Vagina (tissue), 2 donors: ENCODE data around the gene ZNRF2.

ENCODE experiments used
- POLR2A ChIP-seq, 2 donors: fragments of 450-650 bp; IDR thresholded peaks; one replicate each; pipeline ENCODE4 v1.6.1; 2017; ENCODE audit warnings: antibody characterized with exemption in 2 of 2, mild to moderate bottlenecking in 2 of 2, moderate library complexity in 2 of 2
- TF ChIP-seq, protein P1 (sequence below), 3 experiments: fragments of 450-650 bp in 2 of 3; fragments of 200-600 bp in 1 of 3; sonication (generic) in 1 of 3; IDR thresholded peaks; one replicate each; pipeline ENCODE4 v1.5.1; 2017 to 2019; ENCODE audit warnings: antibody characterized with exemption in 3 of 3, mild to moderate bottlenecking in 2 of 3, moderate library complexity in 2 of 3

DNA sequence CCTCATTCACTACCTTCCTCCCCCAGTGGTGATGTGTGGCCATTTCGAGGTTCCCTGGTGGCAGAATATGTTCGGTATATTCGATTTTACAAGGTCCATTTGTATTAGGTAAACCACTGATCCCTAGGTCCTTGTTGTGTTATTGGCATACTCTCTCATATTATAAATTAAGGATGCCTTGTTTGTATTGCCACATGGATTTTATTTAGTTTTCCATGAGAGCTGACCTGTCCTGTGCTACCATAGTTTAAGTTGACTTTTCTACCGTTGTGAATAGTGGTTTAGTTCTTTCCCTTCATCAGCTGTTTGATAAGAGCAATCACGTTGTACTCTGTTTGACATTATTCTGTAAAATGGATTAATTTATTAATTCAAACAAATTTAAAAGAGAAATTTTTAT lies 29.4 kb downstream of the ZNRF2 start:
- TF ChIP-seq, protein P1, sequence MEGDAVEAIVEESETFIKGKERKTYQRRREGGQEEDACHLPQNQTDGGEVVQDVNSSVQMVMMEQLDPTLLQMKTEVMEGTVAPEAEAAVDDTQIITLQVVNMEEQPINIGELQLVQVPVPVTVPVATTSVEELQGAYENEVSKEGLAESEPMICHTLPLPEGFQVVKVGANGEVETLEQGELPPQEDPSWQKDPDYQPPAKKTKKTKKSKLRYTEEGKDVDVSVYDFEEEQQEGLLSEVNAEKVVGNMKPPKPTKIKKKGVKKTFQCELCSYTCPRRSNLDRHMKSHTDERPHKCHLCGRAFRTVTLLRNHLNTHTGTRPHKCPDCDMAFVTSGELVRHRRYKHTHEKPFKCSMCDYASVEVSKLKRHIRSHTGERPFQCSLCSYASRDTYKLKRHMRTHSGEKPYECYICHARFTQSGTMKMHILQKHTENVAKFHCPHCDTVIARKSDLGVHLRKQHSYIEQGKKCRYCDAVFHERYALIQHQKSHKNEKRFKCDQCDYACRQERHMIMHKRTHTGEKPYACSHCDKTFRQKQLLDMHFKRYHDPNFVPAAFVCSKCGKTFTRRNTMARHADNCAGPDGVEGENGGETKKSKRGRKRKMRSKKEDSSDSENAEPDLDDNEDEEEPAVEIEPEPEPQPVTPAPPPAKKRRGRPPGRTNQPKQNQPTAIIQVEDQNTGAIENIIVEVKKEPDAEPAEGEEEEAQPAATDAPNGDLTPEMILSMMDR (IDR thresholded peaks at IDR 0.05), result no peak
- no peak for TF ChIP-seq POLR2A (IDR thresholded peaks at IDR 0.05)
